GM12878 (cell line): ENCODE data around the gene CAPN15. TPM values are rescaled to one million over a fixed set of nuclear protein-coding genes. Genes with fewer than 3 reads are reported as not detected.

Source experiments
- ATAC-seq: fragments of 200-7000 bp; cut with Tn5 transposase; 3 replicates; pipeline ENCODE4 v1.9.1; 2020; ENCODE audit warnings: mild to moderate bottlenecking, moderate library complexity
- BruUV-seq: library from RNA; stranded (reverse); fragments of 400-500 nt; replicated peaks from 2 replicates; lab custom pipeline; 2021; lab: Mats Ljungman, UMichigan
- CTCF ChIA-PET: fragments of 300-600 bp; sonication (Branson Sonifier 250); formaldehyde crosslinking; extraction: SDS; loops from one replicate; lab custom pipeline; 2021; ENCODE audit warnings: inconsistent platforms; lab: Yijun Ruan, JAX
- POLR2A ChIA-PET: fragments of 350-600 bp; formaldehyde crosslinking; extraction: SDS; loops from one replicate; lab custom pipeline; 2021; ENCODE audit warnings: inconsistent platforms; lab: Charles Lee
- RAD21 ChIA-PET: fragments of 300-600 bp; sonication (Branson Sonifier 250); formaldehyde crosslinking; loops from one replicate; lab custom pipeline; 2023; ENCODE audit warnings: antibody characterized with exemption; ENCODE audit not compliant: unreplicated experiment; lab: Charles Lee
- SMC1A ChIA-PET: fragments of 300-600 bp; sonication (Branson Sonifier 250); formaldehyde crosslinking; loops from one replicate; lab custom pipeline; 2023; ENCODE audit not compliant: unreplicated experiment, uncharacterized antibody; lab: Charles Lee
- DNase-seq: peaks from one replicate; pipeline ENCODE4 v3.0.0-alpha.2; 2011; ENCODE audit warnings: low read depth, low spot score
- FAIRE-seq: peaks from 3 replicates; lab custom pipeline; 2011; peaks lifted over from hg19 to GRCh38; lab: Jason Lieb, UNC
- H2AFZ ChIP-seq: 2 replicates; pipeline ENCODE4 v1.6.0; 2011; ENCODE audit warnings: low read depth, low read length, control low read depth; ENCODE audit not compliant: control insufficient read depth
- H3K27ac ChIP-seq: 2 replicates; pipeline ENCODE4 v1.5.1; 2011; ENCODE audit warnings: control low read depth; ENCODE audit not compliant: control insufficient read depth, insufficient read depth
- H3K27me3 ChIP-seq, 2 experiments: replicated peaks in 1 of 2; 2 replicates each; pipeline versions ENCODE4 v1.6.0 to v1.6.1; 2011; ENCODE audit warnings: low read length in 1 of 2; ENCODE audit not compliant: control insufficient read depth in 2 of 2, insufficient read depth in 2 of 2
- H3K36me3 ChIP-seq, 2 experiments: 2 replicates each; pipeline ENCODE4 v1.5.1; 2011; ENCODE audit warnings: low read length in 1 of 2; ENCODE audit not compliant: control insufficient read depth in 2 of 2, insufficient read depth in 2 of 2
- H3K4me1 ChIP-seq: 2 replicates; pipeline ENCODE4 v1.6.1; 2011; ENCODE audit warnings: mild to moderate bottlenecking, low read length, moderate library complexity, mixed read lengths; ENCODE audit not compliant: control insufficient read depth, insufficient read depth
- H3K4me2 ChIP-seq: 2 replicates; pipeline ENCODE4 v1.6.0; 2011; ENCODE audit warnings: control low read depth; ENCODE audit not compliant: control insufficient read depth, insufficient read depth
- H3K4me3 ChIP-seq: fragments of 200-600 bp; sonication (generic); 2 replicates; pipeline ENCODE4 v1.5.1; 2016
- H3K79me2 ChIP-seq: 2 replicates; pipeline ENCODE4 v1.6.0; 2011; ENCODE audit warnings: low read length; ENCODE audit not compliant: control insufficient read depth, insufficient read depth
- H3K9ac ChIP-seq: 2 replicates; pipeline ENCODE4 v1.8.0; 2011; ENCODE audit warnings: low read length, control low read depth, mixed read lengths; ENCODE audit not compliant: control insufficient read depth, insufficient read depth
- H3K9me3 ChIP-seq: replicated peaks from 3 replicates; pipeline ENCODE4 v1.5.1; 2011; ENCODE audit warnings: mild to moderate bottlenecking, low read length; ENCODE audit not compliant: control insufficient read depth, insufficient read depth
- H4K20me1 ChIP-seq: 2 replicates; pipeline ENCODE4 v1.6.0; 2011; ENCODE audit not compliant: control insufficient read depth, insufficient read depth
- ASH2L ChIP-seq: fragments of 300-600, 200-600 bp; sonication (generic); IDR thresholded peaks from 2 replicates; pipeline ENCODE4 v1.6.1; 2017; ENCODE audit warnings: low read depth, mild to moderate bottlenecking, borderline replicate concordance
- CBX3 ChIP-seq: fragments of 200-600 bp; sonication (generic); IDR thresholded peaks from 2 replicates; pipeline ENCODE4 v1.6.1; 2016; ENCODE audit warnings: low read depth, borderline replicate concordance
- EED ChIP-seq: sonication (generic); IDR thresholded peaks from 2 replicates; pipeline ENCODE4 v1.6.1; 2016; ENCODE audit warnings: antibody characterized with exemption, low read depth
- HSF1 ChIP-seq: fragments of 150-350 bp; IDR thresholded peaks from 2 replicates; pipeline ENCODE4 v1.6.1; 2014; ENCODE audit warnings: mild to moderate bottlenecking, low read depth, low read length
- IRF4 ChIP-seq: IDR thresholded peaks from 2 replicates; pipeline ENCODE4 v1.6.1; 2011; ENCODE audit warnings: low read depth, low read length
- POLR2AphosphoS5 ChIP-seq: IDR thresholded peaks from 2 replicates; pipeline ENCODE4 v1.6.1; 2011; ENCODE audit warnings: mild to moderate bottlenecking, low read length, inconsistent platforms
- RB1 ChIP-seq: fragments of 450-650 bp; formaldehyde crosslinking; IDR thresholded peaks from 2 replicates; pipeline ENCODE4 v1.6.1; 2017; ENCODE audit warnings: mild to moderate bottlenecking, borderline replicate concordance
- SREBF2 ChIP-seq: IDR thresholded peaks from 2 replicates; pipeline ENCODE4 v1.6.1; 2012; ENCODE audit warnings: mild to moderate bottlenecking, low read length
- WRNIP1 ChIP-seq: IDR thresholded peaks from 2 replicates; pipeline ENCODE4 v1.6.1; 2011; ENCODE audit warnings: low read depth, low read length, improper control_type of control experiment, borderline replicate concordance
- WGBS: methylation state at CpG from one replicate; pipeline ENCODE4 v1.1.6; 2016; ENCODE audit warnings: low lambda C conversion rate; ENCODE audit not compliant: insufficient replicate concordance, insufficient coverage; ENCODE audit errors: missing lambda C conversion rate; 5-methylcytosine and 5-hydroxymethylcytosine counted together
- in situ Hi-C: fragments of 300-500 bp; cut with MboI; formaldehyde crosslinking; loops from 9 replicates; pipeline ENCODE4 v1.14.3; 2018; ENCODE audit warnings: mixed read lengths
- intact Hi-C: fragments of 100-400 bp; cut with micrococcal nuclease; formaldehyde crosslinking; loops from one replicate; pipeline ENCODE4 v1.14.2; 2022; ENCODE audit not compliant: unreplicated experiment
- polyA plus RNA-seq, 11 experiments: library from polyadenylated mRNA; depleted of rRNA in 4 of 11; unstranded in 6 of 11; stranded (reverse) in 5 of 11; fragments of >200 nt; fragmentation: Nextera tagmentation in 4 of 11; fragmentation: Illumina TruSeq in 1 of 11; extraction: Ambion mirVana in 4 of 11; extraction: Trizol in 1 of 11; gene quantifications; 1 replicate in 1 of 11; 2 replicates in 10 of 11; pipeline versions ENCODE4 v1.2.1 to v1.2.3, GENCODE V29; 2011 to 2016; ENCODE audit warnings: inconsistent platforms in 2 of 11, missing spikeins in 2 of 11, low read depth in 1 of 11
- total RNA-seq, 4 experiments: library from RNA; depleted of rRNA in 3 of 4; stranded (reverse); fragments of >200 nt in 3 of 4; fragmentation: Illumina TruSeq in 1 of 4; extraction: Trizol in 1 of 4; gene quantifications; 2 replicates each; pipeline versions ENCODE4 v1.2.1 to v1.2.3, GENCODE V29; 2013 to 2021
- TF ChIP-seq, protein P1 (sequence below): IDR thresholded peaks from 2 replicates; pipeline ENCODE4 v1.6.1; 2012; ENCODE audit warnings: mild to moderate bottlenecking, low read depth, low read length
- TF ChIP-seq, protein P2 (sequence below): fragments of 450-650 bp; IDR thresholded peaks from 2 replicates; pipeline ENCODE4 v1.6.1; 2018; ENCODE audit warnings: mild to moderate bottlenecking, low read depth, moderate library complexity; ENCODE audit not compliant: partially characterized antibody

The CAPN15 gene
- total and polyA plus RNA-seq, 10 of the 15 experiments (the other 5 are each of a cell fraction or from before 2014, with no cell fraction given): 0.40 to 78.5 (median 8.3) TPM

DNA sequence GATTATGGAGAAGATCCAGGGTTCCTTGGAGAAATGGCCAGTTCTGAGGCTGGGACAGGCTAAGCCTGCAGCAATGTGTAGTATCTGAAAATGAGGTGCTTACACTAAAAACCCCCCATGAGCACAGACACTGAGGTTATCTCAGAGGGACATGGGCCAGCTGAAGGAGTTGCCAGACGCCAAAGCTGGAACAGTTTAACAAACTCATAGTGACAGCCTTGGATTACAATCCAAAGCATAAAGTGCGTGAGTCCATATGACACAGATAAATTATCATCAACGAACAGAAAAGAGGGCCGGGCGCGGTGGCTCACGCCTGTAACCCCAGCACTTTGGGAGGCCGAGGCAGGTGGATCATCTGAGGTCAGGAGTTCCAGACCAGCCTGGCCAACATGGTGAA is 11.2 kb upstream of the CAPN15 start (continued):
- TF ChIP-seq, protein P1, sequence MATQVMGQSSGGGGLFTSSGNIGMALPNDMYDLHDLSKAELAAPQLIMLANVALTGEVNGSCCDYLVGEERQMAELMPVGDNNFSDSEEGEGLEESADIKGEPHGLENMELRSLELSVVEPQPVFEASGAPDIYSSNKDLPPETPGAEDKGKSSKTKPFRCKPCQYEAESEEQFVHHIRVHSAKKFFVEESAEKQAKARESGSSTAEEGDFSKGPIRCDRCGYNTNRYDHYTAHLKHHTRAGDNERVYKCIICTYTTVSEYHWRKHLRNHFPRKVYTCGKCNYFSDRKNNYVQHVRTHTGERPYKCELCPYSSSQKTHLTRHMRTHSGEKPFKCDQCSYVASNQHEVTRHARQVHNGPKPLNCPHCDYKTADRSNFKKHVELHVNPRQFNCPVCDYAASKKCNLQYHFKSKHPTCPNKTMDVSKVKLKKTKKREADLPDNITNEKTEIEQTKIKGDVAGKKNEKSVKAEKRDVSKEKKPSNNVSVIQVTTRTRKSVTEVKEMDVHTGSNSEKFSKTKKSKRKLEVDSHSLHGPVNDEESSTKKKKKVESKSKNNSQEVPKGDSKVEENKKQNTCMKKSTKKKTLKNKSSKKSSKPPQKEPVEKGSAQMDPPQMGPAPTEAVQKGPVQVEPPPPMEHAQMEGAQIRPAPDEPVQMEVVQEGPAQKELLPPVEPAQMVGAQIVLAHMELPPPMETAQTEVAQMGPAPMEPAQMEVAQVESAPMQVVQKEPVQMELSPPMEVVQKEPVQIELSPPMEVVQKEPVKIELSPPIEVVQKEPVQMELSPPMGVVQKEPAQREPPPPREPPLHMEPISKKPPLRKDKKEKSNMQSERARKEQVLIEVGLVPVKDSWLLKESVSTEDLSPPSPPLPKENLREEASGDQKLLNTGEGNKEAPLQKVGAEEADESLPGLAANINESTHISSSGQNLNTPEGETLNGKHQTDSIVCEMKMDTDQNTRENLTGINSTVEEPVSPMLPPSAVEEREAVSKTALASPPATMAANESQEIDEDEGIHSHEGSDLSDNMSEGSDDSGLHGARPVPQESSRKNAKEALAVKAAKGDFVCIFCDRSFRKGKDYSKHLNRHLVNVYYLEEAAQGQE: no peak
- TF ChIP-seq SREBF2 (no peak), HSF1 (no peak)

GRCh38 chr16:518858-519257 is 8.7 kb upstream of the CAPN15 start:
- RAD21 ChIA-PET: no interaction called here
- in situ Hi-C loops: no loop called here
- TF ChIP-seq ASH2L (no peak), IRF4 (no peak), POLR2AphosphoS5 (no peak), CBX3 (no peak), EED (no peak), RB1 (no peak), WRNIP1 (no peak)
- TF ChIP-seq, protein P2, sequence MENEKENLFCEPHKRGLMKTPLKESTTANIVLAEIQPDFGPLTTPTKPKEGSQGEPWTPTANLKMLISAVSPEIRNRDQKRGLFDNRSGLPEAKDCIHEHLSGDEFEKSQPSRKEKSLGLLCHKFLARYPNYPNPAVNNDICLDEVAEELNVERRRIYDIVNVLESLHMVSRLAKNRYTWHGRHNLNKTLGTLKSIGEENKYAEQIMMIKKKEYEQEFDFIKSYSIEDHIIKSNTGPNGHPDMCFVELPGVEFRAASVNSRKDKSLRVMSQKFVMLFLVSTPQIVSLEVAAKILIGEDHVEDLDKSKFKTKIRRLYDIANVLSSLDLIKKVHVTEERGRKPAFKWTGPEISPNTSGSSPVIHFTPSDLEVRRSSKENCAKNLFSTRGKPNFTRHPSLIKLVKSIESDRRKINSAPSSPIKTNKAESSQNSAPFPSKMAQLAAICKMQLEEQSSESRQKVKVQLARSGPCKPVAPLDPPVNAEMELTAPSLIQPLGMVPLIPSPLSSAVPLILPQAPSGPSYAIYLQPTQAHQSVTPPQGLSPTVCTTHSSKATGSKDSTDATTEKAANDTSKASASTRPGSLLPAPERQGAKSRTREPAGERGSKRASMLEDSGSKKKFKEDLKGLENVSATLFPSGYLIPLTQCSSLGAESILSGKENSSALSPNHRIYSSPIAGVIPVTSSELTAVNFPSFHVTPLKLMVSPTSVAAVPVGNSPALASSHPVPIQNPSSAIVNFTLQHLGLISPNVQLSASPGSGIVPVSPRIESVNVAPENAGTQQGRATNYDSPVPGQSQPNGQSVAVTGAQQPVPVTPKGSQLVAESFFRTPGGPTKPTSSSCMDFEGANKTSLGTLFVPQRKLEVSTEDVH: no peak

More at GRCh38 chr16:518858-519257, 8.7 kb upstream of the CAPN15 start:
- no peak overlapping the region for H3K27ac ChIP-seq
- H3K79me2 ChIP-seq: no peaks in the 10 kb centered on the region; the same call in 1 of the 2 replicates
- peaks cover 0 to 2% of the 10 kb centered on the region in 2 experiments; a peak in 3 of 4 replicates for H3K36me3 ChIP-seq
- no peaks in the 10 kb centered on the region for H4K20me1 ChIP-seq
- no peak overlapping the region for H3K4me2 ChIP-seq
- intact Hi-C loops: no loop called here
- no peak overlapping the region for H3K9ac ChIP-seq
- BruUV-seq: no TSS peak
- no peaks in the 10 kb centered on the region for H3K27me3 ChIP-seq
- FAIRE-seq: no peak
- H3K4me1 ChIP-seq: no peaks in the 10 kb centered on the region; the same call in 1 of the 2 replicates
- 97% methylated on average over 9 of the region's 9 CpGs for WGBS
- POLR2A ChIA-PET: interaction anchor here (0.8 to 0.9 kb wide), 2 partner anchors 9 to 148 kb away, joined by 3 read pairs; partner anchors contain the start of genes CAPN15 and MRPL28
- CTCF ChIA-PET: interaction anchor here (0.6 kb wide), 1 partner anchor 35 kb away, joined by 3 read pairs; no protein-coding TSS in a partner anchor
- ATAC-seq: no peak
- H2AFZ ChIP-seq: no peak overlapping the region
- H3K9me3 ChIP-seq: no peaks in the 10 kb centered on the region
- no peak for DNase-seq
- SMC1A ChIA-PET: no interaction called here
- no peak overlapping the region for H3K4me3 ChIP-seq
